ENCODE results near the gene CCSER1.
"Not testable (repeated sequence)": the region's sequence is repeated elsewhere in the genome, so short reads cannot be mapped to it uniquely, and the experiment has no call there.

The CCSER1 gene

GRCh38 chr4:90824266-90825150 lies 697.3 kb downstream of the CCSER1 start:
- TF ChIP-seq POLR2AphosphoS5 (IDR thresholded peaks at IDR 0.05; ENCODE audit: low read depth, low read length): no peak
- no peak for TF ChIP-seq POLR2A (IDR thresholded peaks at IDR 0.05; ENCODE audit: low read depth, low read length)
- TF ChIP-seq TAF1 (IDR thresholded peaks at IDR 0.05; ENCODE audit: borderline replicate concordance, low read depth, low read length): no peak
- FAIRE-seq: no peak
- DNase-seq (ENCODE audit: insufficient read length): no peak

GRCh38 chr4:90825849-90826248 lies 698.7 kb downstream of the CCSER1 start:
- FAIRE-seq (no peak), DNase-seq (ENCODE audit: insufficient read length) (no peak)
- no peak for TF ChIP-seq POLR2A (IDR thresholded peaks at IDR 0.05; ENCODE audit: low read depth, low read length)
- no peak for TF ChIP-seq TAF1 (IDR thresholded peaks at IDR 0.05; ENCODE audit: borderline replicate concordance, low read depth, low read length)
- TF ChIP-seq POLR2AphosphoS5 (IDR thresholded peaks at IDR 0.05; ENCODE audit: low read depth, low read length): no peak

- DNase-seq (ENCODE audit: insufficient read length): no peak
- TF ChIP-seq POLR2A (IDR thresholded peaks at IDR 0.05; ENCODE audit: low read depth, low read length): no peak
- no peak for TF ChIP-seq POLR2AphosphoS5 (IDR thresholded peaks at IDR 0.05; ENCODE audit: low read depth, low read length)
- TF ChIP-seq TAF1 (IDR thresholded peaks at IDR 0.05; ENCODE audit: borderline replicate concordance, low read depth, low read length): no peak
- FAIRE-seq: no peak
Observed at GRCh38 chr4:90833706-90834105, 706.5 kb downstream of the CCSER1 start.

GRCh38 chr4:90837241-90837640 lies 710.0 kb downstream of the CCSER1 start:
- no peak for TF ChIP-seq POLR2A (IDR thresholded peaks at IDR 0.05; ENCODE audit: low read depth, low read length)
- no peak for TF ChIP-seq POLR2AphosphoS5 (IDR thresholded peaks at IDR 0.05; ENCODE audit: low read depth, low read length)
- TF ChIP-seq TAF1 (IDR thresholded peaks at IDR 0.05; ENCODE audit: borderline replicate concordance, low read depth, low read length): no peak
- FAIRE-seq (no peak), DNase-seq (ENCODE audit: insufficient read length) (no peak)

DNA sequence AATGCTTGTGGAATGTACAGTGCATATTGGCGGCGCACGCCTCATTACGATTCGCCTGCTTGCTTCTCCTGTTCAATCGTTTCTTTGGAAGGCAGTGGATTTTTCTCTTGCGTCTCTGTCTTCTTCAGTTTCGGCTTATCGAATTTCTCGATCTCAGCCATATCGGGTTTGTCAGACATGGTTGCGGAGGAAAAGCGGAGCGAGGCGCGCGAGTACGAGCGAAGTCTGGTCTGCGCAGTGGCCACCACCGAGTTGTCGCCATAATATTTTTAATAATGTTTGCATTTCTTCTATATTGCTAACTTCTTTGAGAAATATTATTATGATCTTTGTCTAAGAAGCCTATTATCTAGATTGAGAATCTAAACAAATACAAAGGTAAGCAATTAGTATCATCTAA lies 711.7 kb downstream of the CCSER1 start:
- not testable (repeated sequence) for FAIRE-seq; DNase-seq (ENCODE audit: insufficient read length)

GRCh38 chr4:90840291-90840690 lies 713.1 kb downstream of the CCSER1 start:
- FAIRE-seq (no peak), DNase-seq (ENCODE audit: insufficient read length) (no peak)
- no peak for TF ChIP-seq TAF1 (IDR thresholded peaks at IDR 0.05; ENCODE audit: borderline replicate concordance, low read depth, low read length)
- no peak for TF ChIP-seq POLR2A (IDR thresholded peaks at IDR 0.05; ENCODE audit: low read depth, low read length)
- TF ChIP-seq POLR2AphosphoS5 (IDR thresholded peaks at IDR 0.05; ENCODE audit: low read depth, low read length): no peak

GRCh38 chr4:90840828-90841227 lies 713.6 kb downstream of the CCSER1 start:
- no peak for DNase-seq (ENCODE audit: insufficient read length)
- no peak for FAIRE-seq

GRCh38 chr4:90841676-90842075 lies 714.5 kb downstream of the CCSER1 start:
- no peak for TF ChIP-seq POLR2A (IDR thresholded peaks at IDR 0.05; ENCODE audit: low read depth, low read length)
- TF ChIP-seq POLR2AphosphoS5 (IDR thresholded peaks at IDR 0.05; ENCODE audit: low read depth, low read length): no peak
- no peak for TF ChIP-seq TAF1 (IDR thresholded peaks at IDR 0.05; ENCODE audit: borderline replicate concordance, low read depth, low read length)
- no peak for DNase-seq (ENCODE audit: insufficient read length)
- no peak for FAIRE-seq

More at GRCh38 chr4:90840828-90841227, 713.6 kb downstream of the CCSER1 start:
- no peak for TF ChIP-seq TAF1 (IDR thresholded peaks at IDR 0.05; ENCODE audit: borderline replicate concordance, low read depth, low read length)
- TF ChIP-seq POLR2A (IDR thresholded peaks at IDR 0.05; ENCODE audit: low read depth, low read length): no peak
- TF ChIP-seq POLR2AphosphoS5 (IDR thresholded peaks at IDR 0.05; ENCODE audit: low read depth, low read length): no peak

DNA sequence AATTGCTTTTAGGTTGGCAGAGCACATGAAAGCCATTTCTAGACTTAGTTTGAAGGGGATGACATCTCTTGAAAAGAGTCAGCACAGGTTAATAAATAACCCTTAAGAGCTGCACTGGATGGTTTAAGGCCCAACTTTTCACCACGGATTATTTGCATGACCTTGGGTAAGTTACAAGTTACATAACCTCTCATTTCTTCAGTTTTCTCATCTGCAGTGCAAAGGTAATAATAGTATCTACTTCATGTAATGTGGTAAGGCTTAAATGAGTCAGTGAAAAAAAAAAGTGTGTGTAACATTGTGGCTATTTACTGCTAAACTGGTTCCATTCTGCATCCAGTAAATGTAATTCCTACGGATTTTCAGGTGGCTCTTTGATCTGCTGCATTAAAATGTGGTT lies 715.8 kb downstream of the CCSER1 start:
- no peak for FAIRE-seq

GRCh38 chr4:90844241-90844640 lies 717.0 kb downstream of the CCSER1 start:
- TF ChIP-seq TAF1 (IDR thresholded peaks at IDR 0.05; ENCODE audit: borderline replicate concordance, low read depth, low read length) (no peak), POLR2AphosphoS5 (IDR thresholded peaks at IDR 0.05; ENCODE audit: low read depth, low read length) (no peak), POLR2A (IDR thresholded peaks at IDR 0.05; ENCODE audit: low read depth, low read length) (no peak)
- FAIRE-seq (no peak), DNase-seq (ENCODE audit: insufficient read length) (no peak)

More for the DNA sequence above, 715.8 kb downstream of the CCSER1 start:
- no peak for DNase-seq (ENCODE audit: insufficient read length)
- TF ChIP-seq TAF1 (IDR thresholded peaks at IDR 0.05; ENCODE audit: borderline replicate concordance, low read depth, low read length) (no peak), POLR2AphosphoS5 (IDR thresholded peaks at IDR 0.05; ENCODE audit: low read depth, low read length) (no peak), POLR2A (IDR thresholded peaks at IDR 0.05; ENCODE audit: low read depth, low read length) (no peak)

DNA sequence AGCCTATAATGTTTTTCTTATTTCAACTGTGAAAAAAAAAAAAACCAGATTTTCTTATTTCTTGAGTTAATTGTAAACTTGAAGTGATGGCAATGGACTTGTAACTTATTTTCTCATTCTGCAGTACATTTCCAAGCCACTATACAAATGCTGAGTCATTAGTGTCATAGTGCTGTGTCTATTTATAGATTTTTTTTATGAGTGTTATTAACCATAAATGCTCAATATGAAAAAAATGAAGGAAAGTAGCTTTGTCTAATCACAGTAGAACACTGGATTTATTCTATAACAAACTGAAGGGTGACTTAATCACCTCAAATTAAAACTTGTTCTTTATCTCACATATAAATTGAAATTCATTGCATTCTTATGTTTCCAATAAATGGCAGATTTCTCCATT lies 718.6 kb downstream of the CCSER1 start:
- TF ChIP-seq POLR2A (IDR thresholded peaks at IDR 0.05; ENCODE audit: low read depth, low read length) (no peak), POLR2AphosphoS5 (IDR thresholded peaks at IDR 0.05; ENCODE audit: low read depth, low read length) (no peak), TAF1 (IDR thresholded peaks at IDR 0.05; ENCODE audit: borderline replicate concordance, low read depth, low read length) (no peak)
- DNase-seq (ENCODE audit: insufficient read length) (no peak), FAIRE-seq (no peak)

GRCh38 chr4:90852237-90852636 lies 725.0 kb downstream of the CCSER1 start:
- DNase-seq (ENCODE audit: insufficient read length) (no peak), FAIRE-seq (no peak)
- no peak for TF ChIP-seq POLR2A (IDR thresholded peaks at IDR 0.05; ENCODE audit: low read depth, low read length)
- TF ChIP-seq TAF1 (IDR thresholded peaks at IDR 0.05; ENCODE audit: borderline replicate concordance, low read depth, low read length): no peak
- no peak for TF ChIP-seq POLR2AphosphoS5 (IDR thresholded peaks at IDR 0.05; ENCODE audit: low read depth, low read length)
